GM18519 (cell line): ENCODE results near the gene DNAJA2.
"Not testable (repeated sequence)": the region's sequence is repeated elsewhere in the genome, so short reads cannot be mapped to it uniquely, and the experiment has no call there.

Source experiments
- ATAC-seq: cut with Tn5 transposase; IDR thresholded peaks from one replicate; pipeline ENCODE4 v1.9.1; 2021; ENCODE audit warnings: mild to moderate bottlenecking, moderate library complexity; ENCODE audit not compliant: unreplicated experiment, low FRiP score

The DNAJA2 gene

GRCh38 chr16:46973207-46973995 is at the start of gene DNAJA2:
TSS of gene DNAJA2 (minus strand) at chr16:46973674. CDS start at chr16:46973572, 102 bp downstream.
- peak; percentile 71 for ATAC-seq

GRCh38 chr16:47019568-47019967 is 46.1 kb upstream of the DNAJA2 start:
- no peak for ATAC-seq

- peak; percentile 99 for ATAC-seq
Observed at GRCh38 chr16:47018223-47018891, 44.9 kb upstream of the DNAJA2 start.

GRCh38 chr16:47017636-47018035 is 44.2 kb upstream of the DNAJA2 start:
- no peak for ATAC-seq

- ATAC-seq = no peak
Observed at GRCh38 chr16:47016700-47017133, 43.2 kb upstream of the DNAJA2 start.

- no peak for ATAC-seq
Observed at GRCh38 chr16:47013910-47014309, 40.4 kb upstream of the DNAJA2 start.

GRCh38 chr16:47013172-47013571 is 39.7 kb upstream of the DNAJA2 start:
- no peak for ATAC-seq

GRCh38 chr16:47010812-47011211 is 37.3 kb upstream of the DNAJA2 start:
- not testable (repeated sequence) for ATAC-seq

GRCh38 chr16:47008612-47009011 is 35.1 kb upstream of the DNAJA2 start:
- ATAC-seq = no peak

- ATAC-seq = no peak
Observed at GRCh38 chr16:47008174-47008573, 34.7 kb upstream of the DNAJA2 start.

- no peak for ATAC-seq
Observed at GRCh38 chr16:47004652-47005051, 31.2 kb upstream of the DNAJA2 start.

GRCh38 chr16:47000066-47000465 is 26.6 kb upstream of the DNAJA2 start:
- not testable (repeated sequence) for ATAC-seq

GRCh38 chr16:46997844-46998243 is 24.4 kb upstream of the DNAJA2 start:
- ATAC-seq = no peak

- no peak for ATAC-seq
Observed at GRCh38 chr16:46996952-46997458, 23.5 kb upstream of the DNAJA2 start.

- ATAC-seq = no peak
Observed at GRCh38 chr16:46996391-46996790, 22.9 kb upstream of the DNAJA2 start.

GRCh38 chr16:46991729-46992704 is 18.5 kb upstream of the DNAJA2 start:
- no peak for ATAC-seq

GRCh38 chr16:46986896-46987295 is 13.4 kb upstream of the DNAJA2 start:
- ATAC-seq = no peak

- no peak for ATAC-seq
Observed at GRCh38 chr16:46986438-46986837, 13.0 kb upstream of the DNAJA2 start.

- no peak for ATAC-seq
Observed at GRCh38 chr16:46982335-46982734, 8.9 kb upstream of the DNAJA2 start.

GRCh38 chr16:46980926-46981325 is 7.5 kb upstream of the DNAJA2 start:
- no peak for ATAC-seq
